Adrenal gland (tissue), 12 donors: Measurements from ENCODE around the gene KIF19. TPM values are rescaled to one million over a fixed set of nuclear protein-coding genes. Genes with fewer than 3 reads are reported as not detected.

Experiments used
- DNase-seq, 7 donors: peaks; one replicate each; pipeline ENCODE4 v3.0.0-alpha.2; 2019 to 2020
- H3K27ac ChIP-seq, 5 donors: fragments of 200-600 bp; sonication (generic) in 4 of 5; 1 replicate in 3 of 5; 2 replicates in 2 of 5; pipeline versions ENCODE4 v1.5.1 to v1.8.0; 2016 to 2020; ENCODE audit warnings: mild to moderate bottlenecking in 1 of 5
- H3K27me3 ChIP-seq: fragments of 200-600 bp; 2 replicates; pipeline ENCODE4 v1.8.0; 2021
- H3K36me3 ChIP-seq, 2 donors: fragments of 200-600 bp; replicated peaks in 1 of 2; 1 replicate in 1 of 2; 2 replicates in 1 of 2; pipeline versions ENCODE4 v1.5.1 to v1.8.0; 2018 to 2022
- H3K4me1 ChIP-seq, 2 donors: fragments of 200-600 bp; replicated peaks in 1 of 2; 1 replicate in 1 of 2; 2 replicates in 1 of 2; pipeline versions ENCODE4 v1.5.1 to v1.8.0; 2018 to 2021
- H3K4me3 ChIP-seq, 4 donors: fragments of 200-600 bp; sonication (generic) in 3 of 4; one replicate each; pipeline ENCODE4 v1.5.1; 2016 to 2018
- H3K9me3 ChIP-seq, 3 donors: fragments of 200-600 bp; sonication (generic) in 1 of 3; replicated peaks in 1 of 3; 1 replicate in 2 of 3; 2 replicates in 1 of 3; pipeline versions ENCODE4 v1.5.1 to v1.8.0; 2016 to 2021
- POLR2A ChIP-seq, 2 donors: fragments of 450-650 bp; IDR thresholded peaks; one replicate each; pipeline ENCODE4 v1.6.1; 2017; ENCODE audit warnings: antibody characterized with exemption in 2 of 2, mild to moderate bottlenecking in 2 of 2, moderate library complexity in 1 of 2
- WGBS, 4 donors: extraction: QIAGEN DNeasy Blood & Tissue Kit in 2 of 4; methylation state at CpG; one replicate each; pipeline versions ENCODE4 v1.1.5 to v1.1.7; 2013 to 2017; 5-methylcytosine and 5-hydroxymethylcytosine counted together
- intact Hi-C, 2 donors: fragments of 100-400 bp; cut with DNase I; formaldehyde crosslinking; loops; one replicate each; pipeline versions ENCODE4 v1.14.1 to v1.15.0; 2022 to 2023
- polyA plus RNA-seq, 3 donors: library from polyadenylated mRNA; stranded (reverse); fragments of 200-250 nt in 2 of 3; fragments of 350-450 nt in 1 of 3; fragmentation: Illumina TruSeq in 1 of 3; extraction: RNeasy Lipid Tissue Mini Kit (QIAGEN cat#74804) in 1 of 3; gene quantifications; one replicate each; pipeline ENCODE4 v1.2.3, GENCODE V29; 2013 to 2014
- total RNA-seq, 9 donors: library from RNA; depleted of rRNA in 4 of 9; stranded (reverse); fragments of >200 nt in 4 of 9; fragments of 120-200 nt in 1 of 9; fragmentation: NEBNext Ultra II Directional in 1 of 9; extraction: Animal tissue kit (Norgen Biotek cat#: 25700) in 1 of 9; gene quantifications; one replicate each; pipeline versions ENCODE4 v1.1.0 to v1.2.4, GENCODE V29; 2013 to 2023
- TF ChIP-seq, protein P1 (sequence below), 6 experiments: fragments of 450-650 bp in 4 of 6; fragments of 200-600 bp in 2 of 6; sonication (generic) in 1 of 6; IDR thresholded peaks; 1 replicate in 5 of 6; 2 replicates in 1 of 6; pipeline versions ENCODE4 v1.5.1 to v1.8.0; 2016 to 2021; ENCODE audit warnings: antibody characterized with exemption in 6 of 6, mild to moderate bottlenecking in 2 of 6, moderate library complexity in 1 of 6
- donor health status: healthy with polysubstance abuse.
- donor health status: Bipolar disorder and iron deficiency.
- donor health status: DM: yes; HTN: yes; CAD: no.
- donor health status: DM: no; HTN: no; CAD: no.
- donor health status: DM: no; HTN: no; CAD: no.
- donor health status: DM: yes; HTN: yes; CAD: no.

The KIF19 gene
- total and polyA plus RNA-seq, 12 donors: 0.06 to 1.7 (median 0.30) TPM; not detected in 2

DNA sequence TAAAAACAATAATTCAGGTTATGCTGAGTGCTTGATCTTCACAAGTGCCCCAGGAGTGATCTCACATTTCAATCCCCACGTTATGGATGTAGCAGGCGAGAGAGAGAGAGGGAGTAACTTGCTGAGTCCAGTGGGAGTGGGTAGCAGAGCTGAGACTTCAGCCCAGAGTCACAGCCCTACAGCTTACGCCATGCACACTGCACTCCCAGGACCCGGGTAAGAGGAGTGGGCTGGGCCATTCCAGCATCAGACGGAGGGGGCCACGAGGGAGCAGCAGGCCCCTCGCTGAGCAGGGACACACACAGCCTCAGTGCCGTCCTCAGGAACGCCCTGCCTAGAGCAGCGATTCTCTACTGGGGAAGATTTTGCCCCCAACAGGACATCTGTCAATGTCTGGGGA lies 9.8 kb upstream of the KIF19 start:
- Histone ChIP-seq H3K27me3 (no peaks in the 10 kb centered on the region), H3K27ac (no peak overlapping the region), H3K4me3 (no peak overlapping the region), H3K4me1 (no peaks in the 10 kb centered on the region), H3K9me3 (no peaks in the 10 kb centered on the region), H3K36me3 (no peaks in the 10 kb centered on the region)
- no peak for DNase-seq
- intact Hi-C loops: no loop called here
- TF ChIP-seq, protein P1, sequence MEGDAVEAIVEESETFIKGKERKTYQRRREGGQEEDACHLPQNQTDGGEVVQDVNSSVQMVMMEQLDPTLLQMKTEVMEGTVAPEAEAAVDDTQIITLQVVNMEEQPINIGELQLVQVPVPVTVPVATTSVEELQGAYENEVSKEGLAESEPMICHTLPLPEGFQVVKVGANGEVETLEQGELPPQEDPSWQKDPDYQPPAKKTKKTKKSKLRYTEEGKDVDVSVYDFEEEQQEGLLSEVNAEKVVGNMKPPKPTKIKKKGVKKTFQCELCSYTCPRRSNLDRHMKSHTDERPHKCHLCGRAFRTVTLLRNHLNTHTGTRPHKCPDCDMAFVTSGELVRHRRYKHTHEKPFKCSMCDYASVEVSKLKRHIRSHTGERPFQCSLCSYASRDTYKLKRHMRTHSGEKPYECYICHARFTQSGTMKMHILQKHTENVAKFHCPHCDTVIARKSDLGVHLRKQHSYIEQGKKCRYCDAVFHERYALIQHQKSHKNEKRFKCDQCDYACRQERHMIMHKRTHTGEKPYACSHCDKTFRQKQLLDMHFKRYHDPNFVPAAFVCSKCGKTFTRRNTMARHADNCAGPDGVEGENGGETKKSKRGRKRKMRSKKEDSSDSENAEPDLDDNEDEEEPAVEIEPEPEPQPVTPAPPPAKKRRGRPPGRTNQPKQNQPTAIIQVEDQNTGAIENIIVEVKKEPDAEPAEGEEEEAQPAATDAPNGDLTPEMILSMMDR (IDR thresholded peaks at IDR 0.05): no peak
- no peak for TF ChIP-seq POLR2A (IDR thresholded peaks at IDR 0.05)
- WGBS, 4 donors: 47 to 68% (median 58%) methylated on average over 4 to 10 of the region's 10 CpGs

DNA sequence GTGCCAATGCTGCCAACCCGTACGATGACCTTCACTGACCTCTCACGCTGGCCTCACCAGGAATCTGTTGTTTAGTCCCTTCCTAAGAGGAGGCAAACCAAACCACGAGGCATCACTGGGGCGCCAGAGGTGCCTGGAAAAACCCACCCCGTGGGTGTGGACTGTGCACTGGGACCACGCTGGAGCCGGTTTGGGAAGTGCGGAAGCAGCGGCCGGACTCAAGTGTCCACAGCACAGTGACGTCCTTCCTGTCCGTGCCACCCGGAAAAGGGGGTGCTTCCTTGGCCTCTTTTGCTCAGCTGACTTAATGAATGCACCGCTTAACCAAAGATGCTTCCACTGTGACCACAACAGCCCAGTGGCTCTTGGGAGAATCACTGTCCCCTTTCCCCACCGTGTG lies 9.0 kb upstream of the KIF19 start:
- H3K27ac ChIP-seq: peak overlapping the region in 1 of 5 donors; percentile 52
- 67 to 85% (median 71%) methylated on average over 8 to 16 of the region's 16 CpGs for WGBS, 4 donors
- no peaks in the 10 kb centered on the region for H3K27me3 ChIP-seq
- peak in 2 of 7 donors; percentile 29 to 30 for DNase-seq
- no peaks in the 10 kb centered on the region for H3K36me3 ChIP-seq
- no peaks in the 10 kb centered on the region for H3K4me1 ChIP-seq
- TF ChIP-seq, protein P1 (IDR thresholded peaks at IDR 0.05): no peak
- TF ChIP-seq POLR2A (IDR thresholded peaks at IDR 0.05): no peak
- H3K9me3 ChIP-seq: no peaks in the 10 kb centered on the region
- no peak overlapping the region for H3K4me3 ChIP-seq
- intact Hi-C loops: no loop called here

DNA sequence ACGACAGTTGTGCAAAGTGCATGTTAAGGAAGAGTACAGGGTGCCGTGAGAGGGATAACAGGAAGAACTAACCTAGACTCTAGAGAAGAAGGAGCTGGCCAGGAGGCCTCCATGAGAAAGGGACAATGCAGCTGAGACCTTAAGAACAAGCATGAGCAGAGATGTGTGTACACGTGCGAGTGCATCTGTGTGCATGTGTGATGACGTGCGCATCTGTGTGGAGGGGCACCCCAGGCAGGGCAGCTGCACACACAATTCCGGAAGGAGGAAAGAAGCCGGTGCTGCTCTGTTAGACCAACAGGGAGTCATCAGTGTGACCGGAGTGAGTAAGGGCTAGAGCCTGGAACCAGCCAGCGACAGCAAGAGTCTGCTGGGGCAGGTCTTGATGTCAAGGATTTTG lies 7.6 kb upstream of the KIF19 start:
- 79 to 91% (median 87%) methylated on average over 9 to 10 of the region's 10 CpGs for WGBS, 4 donors
- no peaks in the 10 kb centered on the region for H3K9me3 ChIP-seq
- no peak for DNase-seq
- no peaks in the 10 kb centered on the region for H3K36me3 ChIP-seq
- H3K27me3 ChIP-seq: no peaks in the 10 kb centered on the region
- no peak overlapping the region for H3K4me3 ChIP-seq
- no peak overlapping the region for H3K27ac ChIP-seq
- H3K4me1 ChIP-seq: no peaks in the 10 kb centered on the region
- TF ChIP-seq, protein P1 (IDR thresholded peaks at IDR 0.05): no peak
- no peak for TF ChIP-seq POLR2A (IDR thresholded peaks at IDR 0.05)
- intact Hi-C loops: no loop called here

DNA sequence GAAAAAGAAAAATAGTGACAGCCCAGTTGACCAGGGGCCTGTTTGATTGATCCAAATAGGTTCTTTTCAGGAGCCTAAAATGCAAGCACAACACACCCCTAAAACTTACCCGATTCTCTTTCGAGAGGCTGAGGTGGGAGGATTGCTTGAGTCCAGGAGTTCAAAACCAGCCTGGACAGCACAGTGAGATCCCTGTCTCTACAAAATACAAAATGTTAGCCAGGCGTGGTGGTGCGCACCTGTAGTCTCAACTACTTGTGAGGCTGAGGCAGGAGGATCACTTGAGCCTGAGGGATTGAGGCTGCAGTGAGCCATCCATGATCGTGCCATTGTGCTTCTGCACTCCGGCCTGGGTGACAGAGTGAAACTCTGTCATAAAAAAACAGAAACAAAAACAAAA lies 1.5 kb upstream of the KIF19 start:
- peaks cover 16% of the 10 kb centered on the region for H3K27me3 ChIP-seq

More for the DNA sequence above, 1.5 kb upstream of the KIF19 start:
- H3K9me3 ChIP-seq: no peaks in the 10 kb centered on the region
- H3K36me3 ChIP-seq: no peaks in the 10 kb centered on the region
- H3K4me1 ChIP-seq: peaks cover 4 to 16% of the 10 kb centered on the region in 2 donors
- WGBS, 4 donors: 79 to 91% (median 83%) methylated on average over 6 of the region's 6 CpGs
- no peak for TF ChIP-seq POLR2A (IDR thresholded peaks at IDR 0.05)
- TF ChIP-seq, protein P1 (IDR thresholded peaks at IDR 0.05): no peak
- no peak for DNase-seq
- intact Hi-C loops: no loop called here
- no peak overlapping the region for H3K27ac ChIP-seq
- H3K4me3 ChIP-seq: no peak overlapping the region
